NCI-H1694 treated with DMSO at 0.1 percent for 48 hours (cell line): ENCODE data around the gene CFAP74.

ENCODE experiments used
- DNase-seq: peaks from one replicate; lab custom pipeline; 2025; lab: John Stamatoyannopoulos, UW

The CFAP74 gene

GRCh38 chr1:1929639-1930545 is 73.7 kb downstream of the CFAP74 start:
- DNase-seq, result no peak

- DNase-seq, result no peak
Observed at GRCh38 chr1:1929102-1929638, 74.4 kb downstream of the CFAP74 start.

- no peak for DNase-seq
Observed at GRCh38 chr1:1928231-1929101, 75.1 kb downstream of the CFAP74 start.

GRCh38 chr1:1927751-1928150 is 75.8 kb downstream of the CFAP74 start:
- no peak for DNase-seq

GRCh38 chr1:1926886-1927660 is 76.5 kb downstream of the CFAP74 start:
- DNase-seq, result no peak

- no peak for DNase-seq
Observed at GRCh38 chr1:1926346-1926811, 77.2 kb downstream of the CFAP74 start.

- DNase-seq, result no peak
Observed at GRCh38 chr1:1925437-1926345, 77.9 kb downstream of the CFAP74 start.

- DNase-seq, result no peak
Observed at GRCh38 chr1:1924849-1925248, 78.7 kb downstream of the CFAP74 start.

- DNase-seq, result no peak
Observed at GRCh38 chr1:1924386-1924785, 79.2 kb downstream of the CFAP74 start.

- DNase-seq, result no peak
Observed at GRCh38 chr1:1922956-1923833, 80.4 kb downstream of the CFAP74 start.

- no peak for DNase-seq
Observed at GRCh38 chr1:1922702-1922955, 81.0 kb downstream of the CFAP74 start.

GRCh38 chr1:1921901-1922701 is 81.5 kb downstream of the CFAP74 start:
- no peak for DNase-seq

- no peak for DNase-seq
Observed at GRCh38 chr1:1921459-1921862, 82.1 kb downstream of the CFAP74 start.

- no peak for DNase-seq
Observed at GRCh38 chr1:1920608-1921458, 82.8 kb downstream of the CFAP74 start.

- DNase-seq, result no peak
Observed at GRCh38 chr1:1920057-1920607, 83.5 kb downstream of the CFAP74 start.

GRCh38 chr1:1919304-1920056 is 84.1 kb downstream of the CFAP74 start:
- peak; percentile 30 for DNase-seq

GRCh38 chr1:1918901-1919303 is 84.7 kb downstream of the CFAP74 start, which contains the start of gene TMEM52:
Gene TMEM52, minus strand, starts transcription at chr1:1919279. Its CDS starts 14 bp downstream, at chr1:1919265.
- no peak for DNase-seq
